HG03039 (cell line): ENCODE data around the gene RPS23.
A peak's percentile ranks its signal among the peaks of the same experiment; 100 is the strongest.

Source experiments
- ATAC-seq: cut with Tn5 transposase; IDR thresholded peaks from one replicate; pipeline ENCODE4 v1.9.1; 2021; ENCODE audit warnings: mild to moderate bottlenecking, moderate library complexity; ENCODE audit not compliant: unreplicated experiment

Gene RPS23

DNA sequence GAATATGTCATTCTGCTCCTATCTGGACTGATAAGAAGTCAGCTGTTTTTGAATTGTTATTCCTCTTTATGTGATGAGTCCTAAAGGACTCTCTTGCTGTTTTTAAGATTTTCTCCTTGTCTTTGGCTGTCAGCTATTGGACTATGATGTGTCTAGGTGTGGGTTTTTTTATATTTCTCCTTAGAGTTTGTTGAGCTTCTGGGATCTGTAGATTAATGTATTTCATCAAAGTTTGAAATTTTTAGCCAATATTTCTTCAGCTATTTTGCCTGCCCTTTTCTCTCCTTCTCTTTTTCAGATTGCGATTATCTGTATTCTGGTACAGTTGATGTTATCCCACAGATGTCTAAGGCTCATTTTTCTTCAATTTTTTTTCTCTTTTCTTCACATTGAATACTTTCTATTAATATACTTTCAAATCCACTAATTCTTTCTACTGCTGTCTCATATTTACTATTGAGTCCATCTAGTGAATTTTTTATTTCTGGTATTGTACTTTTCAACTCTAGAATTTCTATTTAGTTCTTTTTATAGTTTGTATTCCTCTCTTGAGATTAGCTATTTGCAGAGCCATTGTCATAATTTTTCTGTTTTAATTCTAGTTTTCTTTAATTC lies 31.1 kb downstream of the RPS23 start:
- no peak for ATAC-seq

DNA sequence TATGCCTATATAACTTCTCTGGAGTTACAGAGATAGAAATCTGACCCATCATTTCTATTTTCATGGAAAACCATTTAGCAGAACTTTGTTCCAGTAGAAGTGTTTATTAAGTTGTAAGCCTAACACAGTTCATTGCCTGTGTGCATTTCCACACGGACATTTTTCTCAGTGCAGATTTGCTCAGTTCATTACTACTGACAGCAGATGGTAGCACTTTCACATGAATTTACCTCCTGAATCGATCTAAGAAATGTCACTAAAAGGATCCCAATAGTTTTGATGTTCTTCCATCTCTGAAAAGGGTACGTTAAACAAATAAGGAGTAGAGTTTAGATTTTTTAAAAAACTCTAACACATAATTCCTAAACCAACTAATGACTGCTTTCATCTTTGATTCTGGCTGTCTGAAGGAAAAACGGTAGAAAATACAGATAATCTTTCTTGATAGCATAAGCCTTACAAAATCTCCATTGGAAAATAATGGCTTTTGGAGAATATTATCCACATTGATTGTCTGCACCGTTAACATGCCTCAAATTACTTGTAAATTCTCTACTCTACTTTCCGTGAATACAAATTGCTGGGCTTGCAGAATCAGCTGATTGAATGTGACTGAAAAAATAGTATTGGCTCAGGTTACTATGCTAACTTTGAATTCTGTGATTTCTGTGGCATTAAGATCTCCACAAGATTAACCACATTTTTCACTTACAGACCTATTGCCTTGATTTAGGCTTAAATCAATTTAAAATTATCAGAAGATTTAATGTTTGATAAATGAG lies 33.1 kb downstream of the RPS23 start:
- ATAC-seq: no peak

DNA sequence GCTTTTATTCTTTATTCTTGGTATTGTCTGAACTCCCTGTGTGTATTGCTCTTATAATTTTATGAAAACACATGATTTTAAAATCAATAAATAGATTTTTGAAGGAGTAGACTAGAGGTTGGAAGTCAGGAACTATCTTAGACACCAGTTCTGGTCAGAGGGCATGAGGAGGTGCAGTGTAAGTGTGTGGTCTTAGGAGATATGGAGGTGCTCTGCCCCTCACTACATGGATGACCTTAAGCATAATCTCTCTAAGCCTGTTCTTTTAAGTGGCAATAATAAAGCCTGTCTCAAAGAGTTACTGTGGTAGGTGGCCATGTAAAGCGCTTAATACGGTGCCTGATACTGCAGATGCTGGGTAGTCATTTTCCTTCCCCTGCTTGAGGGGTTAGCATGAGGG lies 34.0 kb downstream of the RPS23 start:
- ATAC-seq: no peak

DNA sequence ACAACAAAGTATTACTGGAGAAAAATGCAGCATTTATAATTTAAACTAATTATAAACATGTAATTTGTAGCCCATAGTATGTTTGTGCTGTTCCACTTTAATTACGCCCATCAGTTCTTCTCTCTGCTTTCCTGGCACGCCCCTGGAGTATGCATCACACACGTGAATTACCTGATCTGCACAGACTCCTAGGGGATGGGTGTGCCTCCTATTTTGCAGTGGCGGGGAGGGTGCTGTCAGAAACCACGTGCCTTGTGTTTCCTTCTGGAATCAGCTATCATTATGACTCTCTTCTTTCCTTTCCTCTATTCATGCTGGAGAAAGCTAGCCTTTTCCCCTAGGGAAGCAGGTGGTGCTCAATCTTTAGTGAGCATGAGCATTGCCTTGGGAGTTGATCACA lies 43.3 kb downstream of the RPS23 start:
- no peak for ATAC-seq

DNA sequence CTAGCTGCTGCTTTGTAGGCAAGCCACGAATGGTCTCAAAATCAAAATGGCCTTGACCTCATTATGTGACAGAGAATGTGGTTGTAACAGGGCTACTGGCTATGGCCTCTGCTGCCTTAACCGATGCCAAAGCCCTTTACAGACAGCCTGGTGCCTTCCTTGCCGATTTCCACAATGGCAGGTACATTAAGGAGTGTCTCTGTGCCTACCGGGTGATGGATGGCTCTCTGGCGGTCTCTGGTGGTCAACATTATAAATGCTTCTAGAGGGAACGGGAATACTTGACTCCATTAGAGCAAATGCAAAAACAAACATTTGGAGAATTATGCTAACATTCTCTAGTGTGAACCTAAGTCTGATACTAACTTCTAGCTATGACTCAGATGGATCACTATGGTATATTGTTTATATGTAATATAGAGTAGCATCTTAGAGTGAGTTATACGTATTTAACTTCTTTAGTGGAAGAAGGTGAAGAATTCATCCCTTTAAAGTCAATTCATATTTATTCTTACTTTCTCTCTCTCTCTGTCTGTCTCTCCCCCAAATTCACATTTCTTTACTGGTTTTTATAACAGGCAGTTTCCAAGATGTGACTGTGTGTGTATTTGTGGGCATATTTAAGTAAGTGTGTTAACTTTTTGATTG lies 52.5 kb downstream of the RPS23 start:
- peak; percentile 65 for ATAC-seq
